CD14-positive monocyte (primary cell): ENCODE results near the gene NR2C2. TPM values are rescaled to one million over a fixed set of nuclear protein-coding genes. Genes with fewer than 3 reads are reported as not detected.

Experiments
- DNase-seq, 3 donors: peaks; one replicate each; pipeline ENCODE4 v3.0.0-alpha.2; 2011 to 2022
- H2AFZ ChIP-seq: 2 replicates; pipeline ENCODE4 v1.6.0; 2012; ENCODE audit warnings: mild to moderate bottlenecking, low read depth, low read length, inconsistent platforms; ENCODE audit not compliant: insufficient read depth, poor library complexity, severe bottlenecking
- H3K27ac ChIP-seq, 2 donors: 1 replicate in 1 of 2; 2 replicates in 1 of 2; pipeline ENCODE4 v1.5.1; 2012 to 2013; ENCODE audit warnings: low read length in 2 of 2, control low read depth in 1 of 2, inconsistent platforms in 1 of 2, low read depth in 1 of 2, mild to moderate bottlenecking in 1 of 2
- H3K27me3 ChIP-seq, 2 donors: one replicate each; pipeline versions ENCODE4 v1.6.0 to v1.6.1; 2011 to 2013; ENCODE audit warnings: low read length in 2 of 2; ENCODE audit not compliant: control insufficient read depth in 2 of 2, insufficient read depth in 2 of 2
- H3K36me3 ChIP-seq, 2 donors: replicated peaks in 1 of 2; 1 replicate in 1 of 2; 2 replicates in 1 of 2; pipeline versions ENCODE4 v1.5.1 to v1.6.1; 2012 to 2013; ENCODE audit warnings: low read length in 2 of 2, control low read depth in 1 of 2, inconsistent platforms in 1 of 2, mild to moderate bottlenecking in 1 of 2; ENCODE audit not compliant: insufficient read depth in 2 of 2, control insufficient read depth in 1 of 2
- H3K4me1 ChIP-seq, 2 donors: 1 replicate in 1 of 2; 2 replicates in 1 of 2; pipeline versions ENCODE4 v1.5.1 to v1.6.1; 2012 to 2013; ENCODE audit warnings: low read length in 2 of 2, control low read depth in 1 of 2, inconsistent platforms in 1 of 2, mild to moderate bottlenecking in 1 of 2, moderate library complexity in 1 of 2; ENCODE audit not compliant: insufficient read depth in 2 of 2, control insufficient read depth in 1 of 2
- H3K4me2 ChIP-seq: replicated peaks from 2 replicates; pipeline ENCODE3; 2012; ENCODE audit warnings: low read length, moderate library complexity, mild to moderate bottlenecking; ENCODE audit not compliant: poor library complexity, severe bottlenecking; ENCODE audit errors: extremely low read depth
- H3K4me3 ChIP-seq, 3 experiments: fragments of 200-600 bp in 1 of 3; sonication (generic) in 1 of 3; replicated peaks in 1 of 3; 1 replicate in 2 of 3; 2 replicates in 1 of 3; pipeline ENCODE4 v1.5.1; 2011 to 2013; ENCODE audit warnings: low read length in 3 of 3, mild to moderate bottlenecking in 3 of 3, control low read depth in 2 of 3, low read depth in 2 of 3, inconsistent platforms in 1 of 3, moderate library complexity in 1 of 3
- H3K79me2 ChIP-seq: 2 replicates; pipeline ENCODE4 v1.6.0; 2012; ENCODE audit warnings: mild to moderate bottlenecking, control low read depth, inconsistent platforms, low read length, moderate library complexity; ENCODE audit not compliant: insufficient read depth
- H3K9ac ChIP-seq: 2 replicates; pipeline ENCODE4 v1.6.0; 2017; ENCODE audit warnings: low read length, mild to moderate bottlenecking; ENCODE audit not compliant: insufficient read depth, poor library complexity, severe bottlenecking
- H3K9me3 ChIP-seq, 2 donors: replicated peaks in 1 of 2; 1 replicate in 1 of 2; 2 replicates in 1 of 2; pipeline versions ENCODE4 v1.5.1 to v1.6.1; 2012 to 2013; ENCODE audit warnings: low read length in 2 of 2, control low read depth in 1 of 2; ENCODE audit not compliant: control insufficient read depth in 1 of 2, insufficient read depth in 1 of 2
- H4K20me1 ChIP-seq: 2 replicates; pipeline ENCODE4 v1.6.0; 2012; ENCODE audit warnings: mild to moderate bottlenecking, low read length, control low read depth, moderate library complexity; ENCODE audit not compliant: insufficient read depth
- H3K27ac Mint-ChIP-seq, 7 donors: one replicate each; pipeline ENCODE4 v1.8.0; 2020; ENCODE audit warnings: mild to moderate bottlenecking in 7 of 7, mixed read lengths in 7 of 7, moderate library complexity in 6 of 7, inconsistent platforms in 2 of 7
- H3K27me3 Mint-ChIP-seq, 3 donors: one replicate each; pipeline ENCODE4 v1.8.0; 2021 to 2022; ENCODE audit warnings: low read depth in 3 of 3, mild to moderate bottlenecking in 3 of 3, mixed read lengths in 3 of 3, moderate library complexity in 3 of 3, inconsistent platforms in 1 of 3
- H3K36me3 Mint-ChIP-seq, 2 donors: one replicate each; pipeline ENCODE4 v1.8.0; 2020; ENCODE audit warnings: mixed read lengths in 2 of 2, inconsistent platforms in 1 of 2, mild to moderate bottlenecking in 1 of 2
- H3K4me1 Mint-ChIP-seq: one replicate; pipeline ENCODE4 v1.8.0; 2020; ENCODE audit warnings: mild to moderate bottlenecking, mixed read lengths
- H3K4me3 Mint-ChIP-seq, 2 donors: one replicate each; pipeline ENCODE4 v1.8.0; 2020; ENCODE audit warnings: mild to moderate bottlenecking in 2 of 2, mixed read lengths in 2 of 2, moderate library complexity in 1 of 2
- H3K9me3 Mint-ChIP-seq, 7 donors: one replicate each; pipeline ENCODE4 v1.8.0; 2020 to 2022; ENCODE audit warnings: mixed read lengths in 7 of 7, mild to moderate bottlenecking in 6 of 7, moderate library complexity in 6 of 7, inconsistent platforms in 2 of 7
- CTCF ChIP-seq: fragments of 200-600 bp; IDR thresholded peaks from one replicate; pipeline ENCODE4 v1.8.0; 2022; ENCODE audit warnings: antibody characterized with exemption, mild to moderate bottlenecking
- WGBS: methylation state at CpG from one replicate; pipeline ENCODE4 v1.1.5; 2013; ENCODE audit warnings: missing lambda C conversion rate; ENCODE audit not compliant: insufficient coverage; 5-methylcytosine and 5-hydroxymethylcytosine counted together
- intact Hi-C, 2 donors: fragments of 100-400 bp; cut with micrococcal nuclease; formaldehyde crosslinking; loops; one replicate each; pipeline versions ENCODE4 v1.15.0 to v1.15.1; 2023
- polyA plus RNA-seq, 3 donors: library from polyadenylated mRNA; depleted of rRNA in 1 of 3; unstranded in 2 of 3; stranded (reverse) in 1 of 3; fragments of 300-500 nt in 2 of 3; fragments of >200 nt in 1 of 3; fragmentation: Illumina TruSeq in 2 of 3; gene quantifications; 1 replicate in 2 of 3; 2 replicates in 1 of 3; pipeline ENCODE4 v1.2.3, GENCODE V29; 2012 to 2021

NR2C2 gene
- polyA plus RNA-seq, 3 donors = 3.4 to 24.9 (median 3.8) TPM

GRCh38 chr3:15083252-15083651 is 135.9 kb downstream of the NR2C2 start:
- Mint-ChIP-seq H3K27me3 (peaks cover 0 to 3% (median 2%) of the 10 kb centered on the region in 3 donors), H3K27ac (no peak overlapping the region), H3K4me3 (no peak overlapping the region), H3K9me3 (no peaks in the 10 kb centered on the region), H3K36me3 (peaks cover 90 to 93% of the 10 kb centered on the region in 2 donors), H3K4me1 (peaks cover 8% of the 10 kb centered on the region)
- Histone ChIP-seq H4K20me1 (no peaks in the 10 kb centered on the region), H3K4me1 (peaks cover 0 to 3% of the 10 kb centered on the region in 2 donors), H3K4me2 (no peak overlapping the region), H2AFZ (no peak overlapping the region), H3K9me3 (no peaks in the 10 kb centered on the region), H3K79me2 (no peaks in the 10 kb centered on the region), H3K27me3 (no peaks in the 10 kb centered on the region), H3K4me3 (no peak overlapping the region), H3K27ac (peak overlapping the region in 1 of 2 donors; percentile 49), H3K36me3 (peaks cover 93 to 98% of the 10 kb centered on the region in 2 donors), H3K9ac (no peak overlapping the region)
- TF ChIP-seq CTCF = no peak
- WGBS = 100% methylated on average over 1 of the region's 1 CpG
- intact Hi-C loops = no loop called here
- no peak for DNase-seq

GRCh38 chr3:15086263-15086662 is 138.9 kb downstream of the NR2C2 start:
- no peaks in the 10 kb centered on the region for H4K20me1 ChIP-seq
- H3K36me3 ChIP-seq = peaks cover 89 to 96% of the 10 kb centered on the region in 2 donors
- H2AFZ ChIP-seq = no peak overlapping the region
- no peak overlapping the region for H3K4me3 ChIP-seq
- Mint-ChIP-seq H3K4me3 (no peak overlapping the region), H3K36me3 (peaks cover 81 to 92% of the 10 kb centered on the region in 2 donors), H3K27ac (no peak overlapping the region), H3K9me3 (no peaks in the 10 kb centered on the region), H3K4me1 (peaks cover 8% of the 10 kb centered on the region), H3K27me3 (peaks cover 0 to 3% (median 2%) of the 10 kb centered on the region in 3 donors)
- no peaks in the 10 kb centered on the region for H3K27me3 ChIP-seq
- intact Hi-C loops = no loop called here
- H3K4me2 ChIP-seq = no peak overlapping the region
- H3K9me3 ChIP-seq = no peaks in the 10 kb centered on the region
- H3K27ac ChIP-seq = no peak overlapping the region
- no peak overlapping the region for H3K9ac ChIP-seq
- H3K79me2 ChIP-seq = no peaks in the 10 kb centered on the region
- H3K4me1 ChIP-seq = peaks cover 0 to 3% of the 10 kb centered on the region in 2 donors
- no peak for TF ChIP-seq CTCF
- DNase-seq = no peak
- WGBS = no CpG with 5 or more reads among the region's 2 CpGs
